ENCODE measurements around the gene YDJC.

DNA sequence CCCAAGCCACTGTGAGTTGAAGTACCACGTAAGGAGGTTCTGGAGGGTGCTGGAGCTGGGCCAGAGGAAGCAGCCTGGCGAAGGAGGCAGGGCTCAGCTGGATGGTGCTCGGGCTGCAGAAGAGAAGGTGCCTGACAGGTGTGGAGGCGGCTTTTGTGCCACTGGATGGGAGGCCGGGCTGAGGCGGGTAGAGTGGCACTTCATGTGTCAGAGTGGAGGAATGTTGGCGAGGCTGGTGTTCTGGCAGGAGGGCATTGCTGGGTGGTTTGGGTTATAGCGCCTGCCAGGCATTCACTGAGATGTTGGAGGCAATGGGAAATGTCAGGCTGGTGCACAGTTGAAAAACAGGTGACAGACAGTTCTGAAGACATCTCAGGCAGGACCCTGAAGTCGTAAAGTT, 38.1 kb downstream of the YDJC start:
- TF ChIP-seq CTCF (IDR thresholded peaks at IDR 0.05) (no peak), POLR2A (IDR thresholded peaks at IDR 0.05) (no peak)
